Stimulated activated naive B cell treated with anti-CD40 and anti-IgM and Interleukin-4, amounts not matched to agents 10 μg/mL and 1 μg/mL and 100 μg/mL, for 72 hours (primary cell): ENCODE results near the gene GPR55.

Experiments used
- ATAC-seq, 2 donors: fragments of 150-1000 bp; cut with Tn5 transposase; replicated peaks; 2 replicates each; pipeline ENCODE4 v1.10.0; 2021; ENCODE audit warnings: moderate library complexity in 1 of 2
- DNase-seq: peaks from one replicate; pipeline ENCODE4 v3.0.0; 2021
- H3K27ac Mint-ChIP-seq: one replicate; pipeline ENCODE4 v1.8.0; 2022; ENCODE audit warnings: mild to moderate bottlenecking, mixed read lengths
- H3K27me3 Mint-ChIP-seq, 2 donors: one replicate each; pipeline ENCODE4 v1.8.0; 2022; ENCODE audit warnings: mixed read lengths in 2 of 2
- H3K36me3 Mint-ChIP-seq, 2 donors: one replicate each; pipeline ENCODE4 v1.8.0; 2022; ENCODE audit warnings: mixed read lengths in 2 of 2, mild to moderate bottlenecking in 1 of 2
- H3K4me1 Mint-ChIP-seq, 2 donors: one replicate each; pipeline ENCODE4 v1.8.0; 2022; ENCODE audit warnings: mixed read lengths in 2 of 2, mild to moderate bottlenecking in 1 of 2
- H3K4me3 Mint-ChIP-seq, 2 donors: one replicate each; pipeline ENCODE4 v1.8.0; 2022; ENCODE audit warnings: mild to moderate bottlenecking in 2 of 2, mixed read lengths in 2 of 2, moderate library complexity in 1 of 2
- H3K9me3 Mint-ChIP-seq, 2 donors: one replicate each; pipeline ENCODE4 v1.8.0; 2022; ENCODE audit warnings: mixed read lengths in 2 of 2, mild to moderate bottlenecking in 1 of 2

Gene GPR55

GRCh38 chr2:230900336-230900995, 24.6 kb downstream of the GPR55 start:
- DNase-seq, result no peak
- no peak for ATAC-seq
- Mint-ChIP-seq H3K27ac (no peak overlapping the region), H3K9me3 (no peaks in the 10 kb centered on the region), H3K4me1 (peaks cover 18 to 22% of the 10 kb centered on the region in 2 donors), H3K4me3 (no peak overlapping the region), H3K36me3 (no peaks in the 10 kb centered on the region), H3K27me3 (no peaks in the 10 kb centered on the region)

- ATAC-seq (no peak), DNase-seq (no peak)
- Mint-ChIP-seq H3K4me3 (no peak overlapping the region), H3K36me3 (no peaks in the 10 kb centered on the region), H3K27me3 (no peaks in the 10 kb centered on the region), H3K9me3 (no peaks in the 10 kb centered on the region), H3K27ac (no peak overlapping the region), H3K4me1 (peaks cover 14 to 24% of the 10 kb centered on the region in 2 donors)
Observed at GRCh38 chr2:230899786-230900185, 25.3 kb downstream of the GPR55 start.

GRCh38 chr2:230899287-230899686, 25.8 kb downstream of the GPR55 start:
- Mint-ChIP-seq H3K4me3 (no peak overlapping the region), H3K4me1 (peaks cover 19 to 29% of the 10 kb centered on the region in 2 donors), H3K27me3 (no peaks in the 10 kb centered on the region), H3K27ac (no peak overlapping the region), H3K9me3 (no peaks in the 10 kb centered on the region), H3K36me3 (peaks cover 0 to 2% of the 10 kb centered on the region in 2 donors)
- DNase-seq, result no peak
- ATAC-seq, result no peak

DNA sequence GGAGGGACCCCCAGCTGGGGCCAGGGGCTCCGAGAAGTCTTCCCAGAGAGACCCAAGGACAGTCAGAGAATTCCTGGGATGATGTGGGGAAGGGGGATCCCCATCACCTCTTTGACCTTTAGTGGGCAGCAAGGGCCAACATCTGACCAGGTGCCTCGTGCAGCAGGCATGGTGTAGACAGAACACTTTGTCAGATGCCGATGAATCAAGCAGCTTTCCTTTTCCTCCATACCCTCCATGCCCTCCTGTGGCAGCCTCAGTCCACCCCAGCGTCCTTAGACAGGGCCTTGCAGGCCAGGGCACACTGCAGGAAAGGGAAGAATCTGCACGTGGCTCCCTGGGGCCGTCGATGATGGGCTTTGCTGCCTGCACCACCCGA, 26.3 kb downstream of the GPR55 start:
- DNase-seq, result no peak
- Mint-ChIP-seq H3K9me3 (no peaks in the 10 kb centered on the region), H3K27ac (no peak overlapping the region), H3K4me3 (no peak overlapping the region), H3K4me1 (peaks cover 24 to 35% of the 10 kb centered on the region in 2 donors), H3K36me3 (peaks cover 0 to 2% of the 10 kb centered on the region in 2 donors), H3K27me3 (no peaks in the 10 kb centered on the region)
- ATAC-seq, result no peak

DNA sequence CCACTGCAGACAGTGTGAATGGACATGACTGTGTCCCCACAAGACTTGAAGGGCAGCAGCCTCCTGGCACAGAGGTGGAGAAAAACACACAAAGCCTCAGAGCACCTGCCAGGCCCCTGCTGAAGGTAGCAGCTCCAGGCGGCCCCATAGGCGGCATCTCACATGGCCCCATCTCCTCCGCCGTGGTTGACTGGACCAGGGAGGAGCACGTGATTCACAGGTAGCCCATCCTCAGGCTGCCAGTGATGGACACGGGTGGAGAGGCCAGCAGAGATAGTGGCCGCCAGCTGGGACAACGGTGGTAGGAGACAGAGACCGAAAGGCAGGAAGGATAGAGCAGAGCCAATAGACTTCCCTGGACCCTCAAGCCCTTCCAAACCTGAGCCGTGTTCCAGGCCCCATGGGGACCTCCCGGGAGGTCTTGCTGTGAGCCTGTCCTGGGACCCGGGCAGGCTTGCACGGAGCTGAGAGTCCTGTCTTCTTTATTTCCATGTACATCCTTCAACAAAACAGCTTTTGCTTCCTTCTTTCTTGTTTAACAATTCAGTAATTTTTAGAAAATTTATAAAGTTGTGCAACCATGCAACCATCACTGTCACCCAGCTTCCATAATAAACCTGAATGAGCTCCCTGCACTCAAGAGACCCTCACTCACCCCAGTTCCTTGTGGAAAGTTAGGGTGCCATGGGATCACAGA, 26.9 kb downstream of the GPR55 start:
- no peaks in the 10 kb centered on the region for H3K9me3 Mint-ChIP-seq
- DNase-seq (no peak), ATAC-seq (no peak)
- no peak overlapping the region for H3K4me3 Mint-ChIP-seq
- H3K27ac Mint-ChIP-seq, result no peak overlapping the region
- H3K4me1 Mint-ChIP-seq, result peaks cover 27 to 40% of the 10 kb centered on the region in 2 donors
- H3K27me3 Mint-ChIP-seq, result peaks cover 0 to under 1% of the 10 kb centered on the region in 2 donors
- peaks cover 0 to 2% of the 10 kb centered on the region in 2 donors for H3K36me3 Mint-ChIP-seq

DNA sequence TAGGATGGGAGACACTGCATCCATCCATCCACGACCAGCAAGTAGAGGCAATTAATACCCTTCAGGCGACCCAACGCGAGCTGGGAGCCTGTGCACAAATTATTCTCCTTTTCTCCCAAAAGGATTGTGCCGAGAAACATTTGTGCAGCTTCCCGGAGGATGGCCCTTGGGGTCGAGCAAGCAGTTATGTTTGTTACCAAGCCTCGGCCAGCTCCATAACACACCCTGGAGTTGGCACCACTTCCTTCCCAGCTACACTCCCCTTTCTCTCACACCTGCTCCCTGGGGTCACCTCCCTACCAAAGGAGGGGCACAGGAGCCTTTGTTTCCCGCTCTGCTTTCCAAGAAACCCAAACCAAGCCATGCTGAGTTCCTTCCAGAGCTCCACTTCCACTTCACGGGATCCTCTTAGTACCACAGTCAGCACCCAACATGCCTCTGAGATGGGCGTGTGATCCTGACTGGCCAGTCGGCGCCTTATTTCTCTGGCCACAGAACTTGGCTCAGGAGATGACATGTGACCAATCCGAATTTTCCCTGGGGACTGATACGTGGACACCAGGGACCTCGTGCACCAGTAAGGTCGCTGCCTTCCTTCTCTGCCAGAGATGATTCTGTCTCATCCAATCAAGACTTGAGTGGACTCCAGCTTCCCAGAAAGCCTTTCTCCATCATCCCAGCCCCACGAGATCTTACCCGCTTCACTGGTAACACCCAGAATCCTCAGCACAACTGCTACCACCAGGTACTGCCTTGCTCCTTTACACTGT, 28.5 kb downstream of the GPR55 start:
- peaks cover 27 to 45% of the 10 kb centered on the region in 2 donors for H3K4me1 Mint-ChIP-seq
- DNase-seq, result no peak
- H3K27me3 Mint-ChIP-seq, result peaks cover under 1 to 10% of the 10 kb centered on the region in 2 donors

GRCh38 chr2:230895536-230896345, 29.3 kb downstream of the GPR55 start:
- Mint-ChIP-seq H3K27ac (no peak overlapping the region), H3K27me3 (peaks cover 8 to 15% of the 10 kb centered on the region in 2 donors), H3K4me3 (no peak overlapping the region), H3K36me3 (peaks cover 0 to 2% of the 10 kb centered on the region in 2 donors), H3K4me1 (peaks cover 30 to 52% of the 10 kb centered on the region in 2 donors), H3K9me3 (no peaks in the 10 kb centered on the region)
- no peak for DNase-seq
- ATAC-seq, result no peak

More for the DNA sequence above, 28.5 kb downstream of the GPR55 start:
- ATAC-seq, result no peak
- Mint-ChIP-seq H3K4me3 (no peak overlapping the region), H3K27ac (no peak overlapping the region), H3K9me3 (no peaks in the 10 kb centered on the region), H3K36me3 (peaks cover 0 to 2% of the 10 kb centered on the region in 2 donors)

- DNase-seq, result no peak
- H3K27me3 Mint-ChIP-seq, result peaks cover 12 to 17% of the 10 kb centered on the region in 2 donors
- H3K9me3 Mint-ChIP-seq, result peaks cover under 1 to 1% of the 10 kb centered on the region in 2 donors
- H3K4me3 Mint-ChIP-seq, result peak overlapping the region in 1 of 2 donors; percentile 31
- H3K27ac Mint-ChIP-seq, result no peak overlapping the region
- ATAC-seq, result peak; percentile 79 to 81
- peaks cover under 1 to 2% of the 10 kb centered on the region in 2 donors for H3K36me3 Mint-ChIP-seq
- peaks cover 31 to 63% of the 10 kb centered on the region in 2 donors for H3K4me1 Mint-ChIP-seq
Observed at GRCh38 chr2:230893841-230894781, 30.9 kb downstream of the GPR55 start.

DNA sequence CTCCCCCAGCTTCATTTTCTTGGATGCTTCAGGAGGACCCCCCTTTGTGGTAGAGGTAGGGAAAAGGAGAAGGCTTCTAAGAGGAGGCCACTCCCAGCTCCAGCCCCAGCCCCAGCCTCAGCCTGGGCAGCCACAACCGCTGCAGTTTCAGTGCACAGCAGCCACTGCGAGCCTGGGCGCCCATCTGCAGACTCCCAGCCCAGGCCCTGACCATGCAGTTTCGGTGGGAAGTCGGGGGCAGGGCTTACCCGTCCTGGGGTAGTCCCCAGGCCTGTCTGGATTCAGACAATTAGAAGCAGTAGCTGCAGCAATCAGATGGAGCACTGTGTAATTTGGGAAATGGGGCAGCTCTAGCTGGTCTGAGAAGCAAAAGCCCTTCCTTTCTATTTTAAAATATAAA, 31.7 kb downstream of the GPR55 start:
- DNase-seq, result peak; percentile 35
- H3K4me1 Mint-ChIP-seq, result peaks cover 31 to 67% of the 10 kb centered on the region in 2 donors
- H3K27me3 Mint-ChIP-seq, result peaks cover 12 to 20% of the 10 kb centered on the region in 2 donors
- no peak overlapping the region for H3K4me3 Mint-ChIP-seq
- H3K36me3 Mint-ChIP-seq, result peaks cover 2 to 4% of the 10 kb centered on the region in 2 donors
- H3K9me3 Mint-ChIP-seq, result peaks cover 4% of the 10 kb centered on the region in 2 donors
- peak; percentile 77 to 86 for ATAC-seq
- peak overlapping the region; percentile 14 for H3K27ac Mint-ChIP-seq

GRCh38 chr2:230891509-230891908, 33.5 kb downstream of the GPR55 start:
- H3K36me3 Mint-ChIP-seq, result peaks cover 2 to 4% of the 10 kb centered on the region in 2 donors
- peaks cover 4% of the 10 kb centered on the region in 2 donors for H3K9me3 Mint-ChIP-seq
- H3K4me1 Mint-ChIP-seq, result peaks cover 28 to 68% of the 10 kb centered on the region in 2 donors
- H3K27ac Mint-ChIP-seq, result no peak overlapping the region
- no peak overlapping the region for H3K4me3 Mint-ChIP-seq
- peaks cover 12 to 20% of the 10 kb centered on the region in 2 donors for H3K27me3 Mint-ChIP-seq
- no peak for DNase-seq
- no peak for ATAC-seq

- H3K36me3 Mint-ChIP-seq, result peaks cover 2 to 4% of the 10 kb centered on the region in 2 donors
- DNase-seq (no peak), ATAC-seq (no peak)
- peaks cover 12 to 20% of the 10 kb centered on the region in 2 donors for H3K27me3 Mint-ChIP-seq
- H3K27ac Mint-ChIP-seq, result no peak overlapping the region
- peaks cover 4% of the 10 kb centered on the region in 2 donors for H3K9me3 Mint-ChIP-seq
- peaks cover 29 to 70% of the 10 kb centered on the region in 2 donors for H3K4me1 Mint-ChIP-seq
- no peak overlapping the region for H3K4me3 Mint-ChIP-seq
Observed at GRCh38 chr2:230891064-230891463, 34.0 kb downstream of the GPR55 start.

DNA sequence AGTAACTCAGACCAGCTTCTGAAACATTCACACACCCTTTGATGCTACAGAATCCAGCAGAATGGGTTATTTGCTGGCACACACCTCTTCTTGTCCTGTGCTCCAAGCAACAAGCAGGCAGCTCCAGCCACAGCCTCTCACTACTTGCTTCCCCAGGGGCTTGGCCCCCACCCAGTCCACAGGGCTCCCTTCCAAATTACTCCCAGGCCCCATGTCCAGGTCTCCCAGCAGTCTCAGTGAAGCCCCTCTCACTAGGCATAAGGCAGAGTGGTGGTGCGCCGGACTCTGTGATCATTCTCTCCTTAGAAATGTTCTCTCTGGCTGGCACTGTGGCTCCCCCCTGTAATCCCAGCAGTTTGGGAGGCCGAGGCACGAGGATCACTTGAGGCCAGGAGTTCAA, 34.4 kb downstream of the GPR55 start:
- peaks cover 32 to 70% of the 10 kb centered on the region in 2 donors for H3K4me1 Mint-ChIP-seq
- ATAC-seq, result no peak
- H3K4me3 Mint-ChIP-seq, result no peak overlapping the region
- H3K36me3 Mint-ChIP-seq, result peaks cover 2 to 4% of the 10 kb centered on the region in 2 donors
- peaks cover 12 to 20% of the 10 kb centered on the region in 2 donors for H3K27me3 Mint-ChIP-seq
- peaks cover 4% of the 10 kb centered on the region in 2 donors for H3K9me3 Mint-ChIP-seq
- H3K27ac Mint-ChIP-seq, result peak overlapping the region; percentile 16
- no peak for DNase-seq
